Measurements from ENCODE around the gene NPAS4.

DNA sequence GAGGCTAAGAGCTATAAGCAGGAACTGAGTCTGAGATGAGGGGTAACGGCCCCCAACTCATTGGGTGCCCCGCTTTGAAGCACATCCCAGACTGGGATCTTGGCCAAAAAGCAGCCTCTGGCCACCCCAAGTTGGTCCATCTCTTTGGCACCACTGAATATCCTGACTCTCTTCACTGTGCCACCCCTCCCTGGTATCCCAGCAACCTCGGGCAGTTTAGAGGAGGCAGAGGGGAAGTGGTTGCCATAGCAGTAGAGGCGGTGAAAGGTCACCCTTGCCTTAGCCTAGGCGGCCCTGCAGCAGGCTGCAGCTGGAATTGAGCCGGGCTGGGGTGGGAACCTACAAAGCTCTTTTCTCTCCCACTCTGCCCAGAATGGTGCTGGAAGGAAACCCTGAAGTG lies 46.9 kb downstream of the NPAS4 start:
- TF ChIP-seq, protein P1, sequence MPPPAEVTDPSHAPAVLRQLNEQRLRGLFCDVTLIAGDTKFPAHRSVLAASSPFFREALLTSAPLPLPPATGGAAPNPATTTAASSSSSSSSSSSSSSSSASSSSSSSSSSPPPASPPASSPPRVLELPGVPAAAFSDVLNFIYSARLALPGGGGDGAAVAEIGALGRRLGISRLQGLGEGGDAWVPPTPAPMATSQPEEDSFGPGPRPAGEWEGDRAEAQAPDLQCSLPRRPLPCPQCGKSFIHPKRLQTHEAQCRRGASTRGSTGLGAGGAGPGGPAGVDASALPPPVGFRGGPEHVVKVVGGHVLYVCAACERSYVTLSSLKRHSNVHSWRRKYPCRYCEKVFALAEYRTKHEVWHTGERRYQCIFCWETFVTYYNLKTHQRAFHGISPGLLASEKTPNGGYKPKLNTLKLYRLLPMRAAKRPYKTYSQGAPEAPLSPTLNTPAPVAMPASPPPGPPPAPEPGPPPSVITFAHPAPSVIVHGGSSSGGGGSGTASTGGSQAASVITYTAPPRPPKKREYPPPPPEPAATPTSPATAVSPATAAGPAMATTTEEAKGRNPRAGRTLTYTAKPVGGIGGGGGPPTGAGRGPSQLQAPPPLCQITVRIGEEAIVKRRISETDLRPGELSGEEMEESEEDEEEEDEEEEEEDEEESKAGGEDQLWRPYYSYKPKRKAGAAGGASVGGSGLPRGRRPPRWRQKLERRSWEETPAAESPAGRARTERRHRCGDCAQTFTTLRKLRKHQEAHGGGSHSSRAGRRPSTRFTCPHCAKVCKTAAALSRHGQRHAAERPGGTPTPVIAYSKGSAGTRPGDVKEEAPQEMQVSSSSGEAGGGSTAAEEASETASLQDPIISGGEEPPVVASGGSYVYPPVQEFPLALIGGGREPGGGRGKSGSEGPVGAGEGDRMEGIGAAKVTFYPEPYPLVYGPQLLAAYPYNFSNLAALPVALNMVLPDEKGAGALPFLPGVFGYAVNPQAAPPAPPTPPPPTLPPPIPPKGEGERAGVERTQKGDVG (CRISPR knock-in tag; IDR thresholded peaks at IDR 0.05; ENCODE audit: borderline replicate concordance) = no peak
- no peak for TF ChIP-seq ZC3H13 (CRISPR knock-in tag; IDR thresholded peaks at IDR 0.05)
- TF ChIP-seq, protein P2, sequence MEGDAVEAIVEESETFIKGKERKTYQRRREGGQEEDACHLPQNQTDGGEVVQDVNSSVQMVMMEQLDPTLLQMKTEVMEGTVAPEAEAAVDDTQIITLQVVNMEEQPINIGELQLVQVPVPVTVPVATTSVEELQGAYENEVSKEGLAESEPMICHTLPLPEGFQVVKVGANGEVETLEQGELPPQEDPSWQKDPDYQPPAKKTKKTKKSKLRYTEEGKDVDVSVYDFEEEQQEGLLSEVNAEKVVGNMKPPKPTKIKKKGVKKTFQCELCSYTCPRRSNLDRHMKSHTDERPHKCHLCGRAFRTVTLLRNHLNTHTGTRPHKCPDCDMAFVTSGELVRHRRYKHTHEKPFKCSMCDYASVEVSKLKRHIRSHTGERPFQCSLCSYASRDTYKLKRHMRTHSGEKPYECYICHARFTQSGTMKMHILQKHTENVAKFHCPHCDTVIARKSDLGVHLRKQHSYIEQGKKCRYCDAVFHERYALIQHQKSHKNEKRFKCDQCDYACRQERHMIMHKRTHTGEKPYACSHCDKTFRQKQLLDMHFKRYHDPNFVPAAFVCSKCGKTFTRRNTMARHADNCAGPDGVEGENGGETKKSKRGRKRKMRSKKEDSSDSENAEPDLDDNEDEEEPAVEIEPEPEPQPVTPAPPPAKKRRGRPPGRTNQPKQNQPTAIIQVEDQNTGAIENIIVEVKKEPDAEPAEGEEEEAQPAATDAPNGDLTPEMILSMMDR (CRISPR knock-in tag; IDR thresholded peaks at IDR 0.05) = no peak
- TF ChIP-seq, protein P3, sequence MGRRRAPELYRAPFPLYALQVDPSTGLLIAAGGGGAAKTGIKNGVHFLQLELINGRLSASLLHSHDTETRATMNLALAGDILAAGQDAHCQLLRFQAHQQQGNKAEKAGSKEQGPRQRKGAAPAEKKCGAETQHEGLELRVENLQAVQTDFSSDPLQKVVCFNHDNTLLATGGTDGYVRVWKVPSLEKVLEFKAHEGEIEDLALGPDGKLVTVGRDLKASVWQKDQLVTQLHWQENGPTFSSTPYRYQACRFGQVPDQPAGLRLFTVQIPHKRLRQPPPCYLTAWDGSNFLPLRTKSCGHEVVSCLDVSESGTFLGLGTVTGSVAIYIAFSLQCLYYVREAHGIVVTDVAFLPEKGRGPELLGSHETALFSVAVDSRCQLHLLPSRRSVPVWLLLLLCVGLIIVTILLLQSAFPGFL (CRISPR knock-in tag; IDR thresholded peaks at IDR 0.05) = no peak
- no peak for TF ChIP-seq ARID2 (CRISPR knock-in tag; IDR thresholded peaks at IDR 0.05; ENCODE audit: borderline replicate concordance)
- no peak for TF ChIP-seq ZNF780A (CRISPR knock-in tag; IDR thresholded peaks at IDR 0.05)
- TF ChIP-seq, protein P4, sequence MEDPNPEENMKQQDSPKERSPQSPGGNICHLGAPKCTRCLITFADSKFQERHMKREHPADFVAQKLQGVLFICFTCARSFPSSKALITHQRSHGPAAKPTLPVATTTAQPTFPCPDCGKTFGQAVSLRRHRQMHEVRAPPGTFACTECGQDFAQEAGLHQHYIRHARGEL (CRISPR knock-in tag; IDR thresholded peaks at IDR 0.05) = no peak
- no peak for TF ChIP-seq PAX8 (CRISPR knock-in tag; IDR thresholded peaks at IDR 0.05; ENCODE audit: borderline replicate concordance)

Data from HepG2 (cell line).